ENCODE results near the gene DCUN1D5.
A peak's percentile ranks its signal among the peaks of the same experiment; 100 is the strongest.

DCUN1D5 gene

DNA sequence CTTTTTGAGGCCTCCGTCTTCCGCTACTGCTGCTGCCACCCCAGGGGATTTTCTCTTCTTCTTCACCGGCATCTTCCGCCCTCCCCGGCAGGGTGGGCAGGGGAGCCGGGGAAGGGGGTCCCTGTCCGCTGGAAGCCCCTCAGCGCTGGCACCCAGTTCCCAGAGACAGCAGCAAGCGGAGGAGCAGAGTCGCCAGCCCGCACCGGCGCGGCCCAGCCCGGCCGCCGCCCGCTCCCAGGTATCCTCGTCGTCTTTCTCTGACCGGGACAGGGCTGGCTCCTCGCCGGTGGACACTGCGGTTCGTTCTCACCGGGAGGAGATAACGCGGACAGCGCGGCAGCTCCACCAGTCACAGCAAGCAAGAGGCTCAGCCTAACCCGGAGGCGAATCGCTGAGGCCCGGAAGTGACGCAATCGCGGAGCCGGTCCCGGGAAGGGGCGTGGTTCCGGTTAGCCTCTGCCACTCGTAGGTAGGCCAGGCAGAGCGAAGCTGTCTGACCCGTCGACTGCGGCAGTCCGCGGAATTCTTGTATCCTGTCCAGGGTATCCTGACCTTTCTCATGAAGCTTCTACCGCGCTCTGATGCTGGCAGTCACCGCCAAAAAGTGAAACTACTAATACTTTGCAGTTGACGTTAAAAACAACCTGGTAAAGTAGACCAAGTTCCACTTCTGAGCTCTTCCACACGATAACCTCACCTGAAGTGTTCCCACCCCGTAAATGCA lies at the start of gene DCUN1D5:
Gene DCUN1D5, minus strand, starts transcription at position 360 of the 724 bp plus-strand sequence. Its CDS starts 288 bp downstream, at position 72.
- peak; percentile 95 for FAIRE-seq

GRCh38 chr11:103125462-103125861 lies 33.5 kb upstream of the DCUN1D5 start:
- DNase-seq (ENCODE audit: insufficient read length, low spot score) (no peak), FAIRE-seq (no peak)

More for the DNA sequence above, at the start of gene DCUN1D5:
- DNase-seq (ENCODE audit: insufficient read length, low spot score) = peak; percentile 87

DNA sequence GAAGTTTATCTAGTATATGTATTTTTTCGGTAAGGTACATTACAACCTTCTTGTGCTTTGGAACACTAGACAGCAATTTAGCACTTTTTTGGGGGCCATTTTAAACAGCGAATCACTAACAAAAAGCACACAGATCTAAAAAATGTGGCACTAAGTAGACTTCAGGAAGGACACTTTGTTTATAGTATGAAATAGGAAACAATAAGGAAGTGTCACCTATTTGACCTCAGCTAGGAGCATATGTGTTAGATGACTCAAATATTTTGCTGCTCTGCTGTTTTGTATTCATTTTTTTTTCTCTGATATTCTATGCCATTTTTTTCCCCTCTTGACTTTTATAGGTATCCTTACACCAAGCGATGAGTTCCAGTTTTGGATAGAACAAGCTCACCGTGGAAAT lies 22.9 kb upstream of the DCUN1D5 start:
- DNase-seq (ENCODE audit: insufficient read length, low spot score) (no peak), FAIRE-seq (no peak)

DNA sequence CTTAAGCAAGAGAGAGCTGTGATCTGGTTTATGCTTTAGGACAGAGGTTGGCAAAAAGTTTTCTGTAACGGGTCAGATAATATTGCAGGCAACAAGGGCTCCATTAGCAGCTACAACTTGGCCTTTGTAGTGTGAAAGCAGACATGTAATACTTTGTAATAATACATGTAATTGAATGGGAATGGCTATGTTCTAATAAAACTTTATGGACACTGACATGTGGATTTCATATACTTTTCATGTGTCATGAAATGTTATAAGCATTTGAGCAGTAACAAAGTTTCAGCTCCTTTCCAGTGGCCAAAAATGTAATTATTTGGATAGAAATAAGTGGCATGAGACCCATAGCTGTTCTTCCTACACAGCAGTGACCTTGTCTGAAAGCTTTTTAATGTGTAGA lies 20.4 kb upstream of the DCUN1D5 start:
- FAIRE-seq (no peak), DNase-seq (ENCODE audit: insufficient read length, low spot score) (no peak)

DNA sequence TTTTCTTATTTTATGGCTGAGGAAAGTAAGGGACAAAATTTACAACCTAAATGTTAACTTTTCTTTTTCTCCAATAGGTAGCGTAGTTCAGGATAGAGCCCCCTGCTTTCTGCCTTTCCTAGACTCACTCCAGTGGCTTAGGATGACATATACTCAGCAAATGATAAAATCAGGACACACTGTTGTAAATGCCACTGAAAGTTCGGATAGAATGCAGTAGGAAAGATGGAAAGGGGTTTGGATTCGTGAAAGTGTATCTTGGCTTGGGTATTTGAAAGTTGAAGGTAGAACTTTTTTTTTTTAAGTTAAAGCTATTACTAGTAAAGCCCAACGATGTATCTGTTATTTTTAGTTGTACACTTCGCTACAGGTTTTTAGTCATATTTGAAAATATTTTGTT lies 19.4 kb upstream of the DCUN1D5 start:
- FAIRE-seq (no peak), DNase-seq (ENCODE audit: insufficient read length, low spot score) (no peak)

DNA sequence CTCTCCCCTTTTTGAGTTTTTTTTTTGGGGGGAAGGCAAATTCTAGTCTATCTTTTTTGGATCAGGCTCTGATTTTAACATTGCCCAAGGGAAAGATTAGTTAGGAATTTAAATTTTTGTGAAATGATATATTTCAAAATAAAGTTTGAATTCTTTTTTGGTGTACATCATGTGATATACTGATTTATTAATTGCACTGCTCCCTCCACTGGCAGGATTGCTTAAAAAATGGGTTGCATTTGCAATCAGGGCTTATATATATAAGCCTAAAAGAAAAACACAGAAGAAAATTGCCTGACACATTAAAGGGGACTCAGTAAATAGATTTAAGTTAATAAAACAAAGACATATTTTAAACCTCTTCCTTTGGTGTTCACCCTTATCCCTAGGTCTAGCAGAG lies 18.4 kb upstream of the DCUN1D5 start:
- FAIRE-seq = no peak
- DNase-seq (ENCODE audit: insufficient read length, low spot score) = no peak

DNA sequence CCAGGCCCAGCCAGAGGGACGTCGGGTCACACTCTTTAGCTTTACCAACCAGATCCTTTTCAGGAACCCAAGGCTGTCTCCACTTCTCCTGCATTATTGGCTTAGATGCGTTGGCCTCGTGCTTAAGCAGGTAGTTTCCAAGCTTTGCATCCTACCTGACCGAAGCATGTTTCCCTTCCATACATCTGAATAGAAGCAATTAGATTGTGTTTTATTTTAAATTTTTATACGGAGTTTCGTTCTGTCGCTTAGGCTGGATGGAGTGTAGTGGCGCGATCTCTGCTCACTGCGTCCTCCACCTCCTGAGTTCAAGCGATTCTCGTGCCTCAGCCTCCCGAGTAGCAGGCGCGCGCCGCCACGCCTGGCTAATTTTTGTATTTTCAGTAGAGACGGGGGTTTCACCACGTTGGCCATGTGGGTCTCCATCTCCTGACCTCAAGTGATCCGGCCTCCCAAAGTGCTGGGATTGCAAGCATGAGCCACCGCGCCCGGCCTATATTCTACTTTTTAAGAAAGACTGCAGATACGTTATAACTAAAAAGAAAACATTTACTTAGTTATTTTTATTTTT lies 17.9 kb upstream of the DCUN1D5 start:
- DNase-seq (ENCODE audit: insufficient read length, low spot score) = no peak
- FAIRE-seq = peak; percentile 64

- peak; percentile 92 for FAIRE-seq
- peak; percentile 75 for DNase-seq (ENCODE audit: insufficient read length, low spot score)
Measured at GRCh38 chr11:103108933-103109817, 17.2 kb upstream of the DCUN1D5 start, which contains the start of gene DYNC2H1. Gene DYNC2H1 (plus strand): TSS chr11:103109426. CDS start chr11:103109575, 149 bp downstream.

DNA sequence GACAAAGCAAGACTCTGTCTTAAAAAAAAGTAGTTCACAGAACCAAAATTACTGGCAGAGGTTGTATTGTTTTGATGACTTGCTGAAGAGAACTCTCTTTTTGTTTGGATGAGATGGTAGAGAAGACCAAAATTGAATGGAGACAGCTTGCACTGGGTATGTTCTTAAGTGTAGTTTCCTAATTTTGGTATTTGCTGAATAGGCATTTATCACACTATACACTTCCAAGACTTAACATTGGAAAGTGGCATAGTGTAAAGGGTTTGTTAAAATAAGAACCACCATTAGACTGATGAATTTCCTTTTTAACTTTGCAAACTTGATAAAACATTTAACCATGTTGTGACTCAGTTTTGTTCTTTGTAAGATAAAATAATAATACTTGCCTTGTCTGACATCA lies 5.3 kb upstream of the DCUN1D5 start:
- FAIRE-seq = no peak

GRCh38 chr11:103091064-103091800 lies 728 bp downstream of the DCUN1D5 start:
- FAIRE-seq (peak; percentile 83), DNase-seq (ENCODE audit: insufficient read length, low spot score) (peak; percentile 2)

More for the DNA sequence above, 5.3 kb upstream of the DCUN1D5 start:
- no peak for DNase-seq (ENCODE audit: insufficient read length, low spot score)

- FAIRE-seq (no peak), DNase-seq (ENCODE audit: insufficient read length, low spot score) (no peak)
Measured at GRCh38 chr11:103086461-103086860, 5.5 kb downstream of the DCUN1D5 start.

GRCh38 chr11:103085758-103086365 lies 6.1 kb downstream of the DCUN1D5 start:
- DNase-seq (ENCODE audit: insufficient read length, low spot score) (no peak), FAIRE-seq (no peak)

DNA sequence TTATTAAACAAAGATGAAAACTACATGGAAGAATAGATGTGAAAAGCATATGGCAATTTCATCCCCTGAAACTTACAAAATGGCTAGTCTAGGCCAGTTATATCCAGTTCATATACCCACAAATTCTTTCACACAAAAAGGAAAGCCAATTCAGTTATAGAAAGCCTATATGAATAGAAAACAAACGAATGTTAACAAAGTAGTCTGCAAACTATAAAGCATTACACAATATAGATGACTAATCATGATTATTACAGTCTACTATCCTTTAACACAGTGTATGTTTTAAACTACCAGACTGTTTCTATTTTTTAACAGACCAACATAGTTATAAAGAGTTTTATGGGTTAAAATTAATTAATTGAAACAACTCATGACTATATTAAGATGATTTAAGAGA lies 12.1 kb downstream of the DCUN1D5 start:
- no peak for FAIRE-seq
- no peak for DNase-seq (ENCODE audit: insufficient read length, low spot score)

GRCh38 chr11:103078710-103079109 lies 13.2 kb downstream of the DCUN1D5 start:
- no peak for DNase-seq (ENCODE audit: insufficient read length, low spot score)
- FAIRE-seq = no peak

DNA sequence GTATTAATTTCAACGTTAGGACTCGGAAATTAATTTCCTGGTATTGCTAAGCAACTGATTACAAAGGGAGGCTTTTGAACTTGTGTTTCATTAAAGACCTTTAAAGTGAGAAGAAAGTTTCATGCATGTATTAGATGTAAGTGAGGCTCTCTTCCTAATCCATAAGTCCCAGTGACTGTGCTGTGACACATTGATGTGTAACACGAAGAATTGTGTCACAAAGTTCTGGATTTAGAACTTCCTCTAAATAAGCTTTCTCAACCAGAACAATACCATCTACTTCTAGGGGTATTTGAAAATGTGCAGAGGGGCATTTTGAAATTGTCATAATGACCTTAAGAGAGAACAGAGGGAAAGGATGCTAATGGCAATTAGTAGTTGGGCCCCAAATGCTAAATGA lies 14.4 kb downstream of the DCUN1D5 start:
- no peak for FAIRE-seq

GRCh38 chr11:103076361-103076760 lies 15.6 kb downstream of the DCUN1D5 start:
- FAIRE-seq (no peak), DNase-seq (ENCODE audit: insufficient read length, low spot score) (no peak)

More for the DNA sequence above, 14.4 kb downstream of the DCUN1D5 start:
- no peak for DNase-seq (ENCODE audit: insufficient read length, low spot score)

DNA sequence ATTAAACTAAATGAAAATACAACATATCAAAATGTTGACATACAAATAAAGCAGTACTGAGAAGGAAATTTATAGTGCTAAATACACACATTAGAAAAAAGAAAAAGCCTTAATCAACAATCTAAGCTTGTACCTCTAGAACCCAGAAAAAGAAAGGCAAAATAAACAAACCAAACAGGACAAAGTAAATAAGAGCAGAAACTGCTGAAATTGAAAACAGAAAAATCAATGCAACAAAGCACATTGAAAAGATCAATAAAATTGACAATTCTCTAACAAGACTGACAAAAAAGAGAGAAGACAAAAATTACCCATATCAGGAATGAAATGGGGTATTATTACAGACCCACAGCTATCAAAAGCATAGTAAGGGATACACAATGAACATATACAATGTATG lies 21.0 kb downstream of the DCUN1D5 start:
- no peak for FAIRE-seq
- no peak for DNase-seq (ENCODE audit: insufficient read length, low spot score)

- DNase-seq (ENCODE audit: insufficient read length, low spot score) (no peak), FAIRE-seq (no peak)
Measured at GRCh38 chr11:103070142-103070541, 21.8 kb downstream of the DCUN1D5 start.

DNA sequence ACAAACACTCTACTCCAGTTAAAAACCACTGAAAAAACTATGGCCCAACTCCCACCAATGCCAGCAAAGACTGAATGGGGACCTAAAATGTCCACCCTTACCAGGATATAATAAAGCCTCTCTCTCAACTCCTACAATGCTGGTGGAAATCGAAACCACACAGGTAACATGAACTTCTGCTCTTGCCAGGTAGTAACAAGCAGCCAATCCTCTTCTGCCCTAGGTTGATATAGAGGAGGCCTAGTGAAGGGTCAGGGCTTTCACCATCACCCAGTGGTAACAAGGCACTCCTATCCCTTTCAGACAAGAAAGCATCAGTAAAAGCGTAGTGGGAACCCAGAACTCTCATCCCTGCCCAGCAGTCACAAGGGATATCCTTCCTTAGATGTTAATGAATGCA lies 22.6 kb downstream of the DCUN1D5 start:
- FAIRE-seq = no peak
- no peak for DNase-seq (ENCODE audit: insufficient read length, low spot score)

GRCh38 chr11:103067118-103067517 lies 24.8 kb downstream of the DCUN1D5 start:
- FAIRE-seq = peak; percentile 76
- DNase-seq (ENCODE audit: insufficient read length, low spot score) = no peak

All from GM19239 (cell line).